ENCODE measurements around the gene OR5B2. TPM values are rescaled to one million over a fixed set of nuclear protein-coding genes. Genes with fewer than 3 reads are reported as not detected.

The OR5B2 gene
- total and polyA plus RNA-seq, 7 donors, result 0.36 TPM; not detected in 6

DNA sequence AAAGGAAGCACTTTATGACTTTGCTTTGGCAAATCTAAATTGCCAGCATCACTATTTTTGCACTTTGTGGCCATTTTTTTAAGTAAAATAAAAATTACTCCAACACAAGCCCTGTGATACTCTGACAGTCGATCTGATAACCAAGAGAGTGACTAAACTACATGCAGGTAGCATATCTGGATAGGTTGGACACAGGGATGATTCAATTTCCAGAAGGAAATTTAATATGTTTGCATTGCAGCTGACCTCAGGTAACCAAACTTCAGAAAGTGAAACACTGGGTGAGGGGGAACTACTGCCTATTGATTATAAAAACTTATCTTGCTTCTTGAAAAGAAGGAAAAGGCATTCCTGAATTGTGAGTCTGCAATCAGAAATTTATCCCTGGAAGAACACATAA, 35.2 kb downstream of the OR5B2 start:
- no peak for TF ChIP-seq POLR2AphosphoS5 (IDR thresholded peaks at IDR 0.05)
- TF ChIP-seq, protein P1, sequence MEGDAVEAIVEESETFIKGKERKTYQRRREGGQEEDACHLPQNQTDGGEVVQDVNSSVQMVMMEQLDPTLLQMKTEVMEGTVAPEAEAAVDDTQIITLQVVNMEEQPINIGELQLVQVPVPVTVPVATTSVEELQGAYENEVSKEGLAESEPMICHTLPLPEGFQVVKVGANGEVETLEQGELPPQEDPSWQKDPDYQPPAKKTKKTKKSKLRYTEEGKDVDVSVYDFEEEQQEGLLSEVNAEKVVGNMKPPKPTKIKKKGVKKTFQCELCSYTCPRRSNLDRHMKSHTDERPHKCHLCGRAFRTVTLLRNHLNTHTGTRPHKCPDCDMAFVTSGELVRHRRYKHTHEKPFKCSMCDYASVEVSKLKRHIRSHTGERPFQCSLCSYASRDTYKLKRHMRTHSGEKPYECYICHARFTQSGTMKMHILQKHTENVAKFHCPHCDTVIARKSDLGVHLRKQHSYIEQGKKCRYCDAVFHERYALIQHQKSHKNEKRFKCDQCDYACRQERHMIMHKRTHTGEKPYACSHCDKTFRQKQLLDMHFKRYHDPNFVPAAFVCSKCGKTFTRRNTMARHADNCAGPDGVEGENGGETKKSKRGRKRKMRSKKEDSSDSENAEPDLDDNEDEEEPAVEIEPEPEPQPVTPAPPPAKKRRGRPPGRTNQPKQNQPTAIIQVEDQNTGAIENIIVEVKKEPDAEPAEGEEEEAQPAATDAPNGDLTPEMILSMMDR (IDR thresholded peaks at IDR 0.05), result no peak
- TF ChIP-seq POLR2A (IDR thresholded peaks at IDR 0.05), result no peak
- no peak for TF ChIP-seq EP300 (IDR thresholded peaks at IDR 0.05)
- 17 to 48% methylated on average over 1 of the region's 1 CpG for WGBS, 2 donors
- Histone ChIP-seq H3K4me1 (no peaks in the 10 kb centered on the region), H3K27me3 (no peaks in the 10 kb centered on the region), H3K9me3 (peaks cover 0 to 5% (median 0%) of the 10 kb centered on the region in 4 donors), H3K27ac (no peak overlapping the region), H3K4me3 (no peak overlapping the region), H3K36me3 (no peaks in the 10 kb centered on the region)
- intact Hi-C loops (cut with DNase I), result no loop called here
- DNase-seq, result no peak

DNA sequence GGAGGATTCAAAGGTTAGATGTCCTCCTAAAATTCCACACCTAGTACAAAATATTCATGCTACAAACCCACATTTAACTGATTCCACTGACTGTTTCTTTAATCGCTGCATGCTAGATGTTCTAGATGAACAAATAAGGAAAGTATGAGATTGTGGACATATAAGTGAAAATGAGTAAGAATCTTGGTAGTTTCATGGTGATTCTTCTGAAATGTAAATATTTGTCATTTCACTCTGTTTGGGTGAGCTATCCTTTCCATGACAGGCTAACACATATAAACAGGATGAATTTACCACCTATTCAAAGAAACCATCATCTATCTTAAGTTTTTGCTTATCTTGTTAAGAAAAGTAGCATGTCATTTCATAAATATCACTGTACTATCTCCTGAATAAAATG, 36.0 kb downstream of the OR5B2 start:
- TF ChIP-seq POLR2A (IDR thresholded peaks at IDR 0.05), result no peak
- no peak for TF ChIP-seq EP300 (IDR thresholded peaks at IDR 0.05)
- TF ChIP-seq, protein P1 (IDR thresholded peaks at IDR 0.05), result no peak
- no peak for TF ChIP-seq POLR2AphosphoS5 (IDR thresholded peaks at IDR 0.05)
- Histone ChIP-seq H3K27ac (no peak overlapping the region), H3K4me1 (no peaks in the 10 kb centered on the region), H3K9me3 (peaks cover 0 to 5% (median 0%) of the 10 kb centered on the region in 4 donors), H3K4me3 (no peak overlapping the region), H3K36me3 (no peaks in the 10 kb centered on the region), H3K27me3 (no peaks in the 10 kb centered on the region)
- intact Hi-C loops (cut with DNase I), result no loop called here
- DNase-seq, result no peak
- 92 to 95% methylated on average over 1 of the region's 1 CpG for WGBS, 2 donors

DNA sequence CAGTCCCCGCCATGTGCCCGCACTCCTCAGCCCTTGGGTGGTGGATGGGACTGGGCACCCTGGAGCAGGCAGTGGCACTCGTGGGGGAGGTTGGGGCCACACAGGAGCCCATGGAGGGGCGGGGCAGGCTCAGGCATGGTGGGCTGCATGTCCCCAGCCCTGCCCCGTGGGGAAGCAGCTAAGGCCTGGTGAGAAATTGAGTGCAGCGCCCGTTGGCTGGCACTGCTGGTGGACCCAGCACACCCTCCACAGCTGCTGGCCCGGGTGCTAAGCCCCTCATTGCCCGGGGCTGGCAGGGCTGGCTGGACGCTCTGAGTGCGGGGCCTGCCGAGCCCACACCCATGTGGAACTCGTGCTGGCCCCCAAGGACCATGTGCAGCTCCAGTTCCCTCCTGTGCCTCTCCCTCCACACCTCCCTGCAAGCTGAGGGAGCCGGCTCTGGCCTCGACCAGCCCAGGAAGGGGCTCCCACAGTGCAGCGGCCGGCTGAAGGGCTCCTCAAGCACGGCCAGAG, 37.3 kb downstream of the OR5B2 start:
- TF ChIP-seq, protein P1 (IDR thresholded peaks at IDR 0.05), result no peak
- TF ChIP-seq EP300 (IDR thresholded peaks at IDR 0.05), result no peak
- no peak for TF ChIP-seq POLR2A (IDR thresholded peaks at IDR 0.05)
- TF ChIP-seq POLR2AphosphoS5 (IDR thresholded peaks at IDR 0.05), result no peak
- intact Hi-C loops (cut with DNase I), result no loop called here
- DNase-seq, result no peak
- Histone ChIP-seq H3K9me3 (peaks cover 0 to 5% (median 0%) of the 10 kb centered on the region in 4 donors), H3K4me1 (no peaks in the 10 kb centered on the region), H3K27me3 (no peaks in the 10 kb centered on the region), H3K36me3 (no peaks in the 10 kb centered on the region), H3K4me3 (no peak overlapping the region), H3K27ac (no peak overlapping the region)
- 85 to 89% methylated on average over 18 of the region's 18 CpGs for WGBS, 2 donors

Other genes with a start within 250 kb of the OR5B2 start
- gene OR9Q2, start 239.1 kb downstream of the OR5B2 start, total RNA-seq, result not detected
- gene OR9Q2, start 239.1 kb downstream of the OR5B2 start, polyA plus RNA-seq, result not detected
- gene OR1S2, start 224.0 kb downstream of the OR5B2 start, total RNA-seq, result not detected
- not detected for gene OR1S2, start 224.0 kb downstream of the OR5B2 start, polyA plus RNA-seq
- not detected for gene OR1S1, start 215.4 kb downstream of the OR5B2 start, total RNA-seq
- gene OR1S1, start 215.4 kb downstream of the OR5B2 start, polyA plus RNA-seq, result not detected
- not detected for gene OR10Q1, start 199.2 kb downstream of the OR5B2 start, total RNA-seq
- not detected for gene OR10Q1, start 199.2 kb downstream of the OR5B2 start, polyA plus RNA-seq
- gene OR10W1, start 159.9 kb downstream of the OR5B2 start, total RNA-seq, result not detected
- not detected for gene OR10W1, start 159.9 kb downstream of the OR5B2 start, polyA plus RNA-seq
- not detected for gene OR5B17, start 69.1 kb downstream of the OR5B2 start, total RNA-seq
- not detected for gene OR5B17, start 69.1 kb downstream of the OR5B2 start, polyA plus RNA-seq
- gene OR5B3, start 21.2 kb downstream of the OR5B2 start, total RNA-seq, result not detected
- gene OR5B3, start 21.2 kb downstream of the OR5B2 start, polyA plus RNA-seq, result not detected
- gene OR5B12, start 14.1 kb upstream of the OR5B2 start, total RNA-seq, result not detected
- gene OR5B12, start 14.1 kb upstream of the OR5B2 start, polyA plus RNA-seq, result not detected
- under 1 TPM in 1 of 4 donors, not detected in 3; 0.83 TPM for gene OR5B21, start 80.0 kb upstream of the OR5B2 start, total RNA-seq
- not detected for gene OR5B21, start 80.0 kb upstream of the OR5B2 start, polyA plus RNA-seq
- gene LPXN, start 147.7 kb upstream of the OR5B2 start, total RNA-seq, result 10 to 100 TPM in 1 of 4 donors, 1 to 10 TPM in 3; 4.8 to 11.4 (median 6.9) TPM
- gene LPXN, start 147.7 kb upstream of the OR5B2 start, polyA plus RNA-seq, result 10 to 100 TPM; 12.0 to 26.8 (median 13.6) TPM
- 10 to 100 TPM; 68.4 to 77.4 (median 74.0) TPM for gene ZFP91, start 150.9 kb upstream of the OR5B2 start, total RNA-seq
- 10 to 100 TPM; 31.6 to 43.2 (median 34.2) TPM for gene ZFP91, start 150.9 kb upstream of the OR5B2 start, polyA plus RNA-seq
- gene CNTF, start 194.5 kb upstream of the OR5B2 start, total RNA-seq, result 1 to 10 TPM; 1.2 to 1.8 (median 1.7) TPM
- under 1 TPM in 1 of 3 donors, not detected in 2; 0.87 TPM for gene CNTF, start 194.5 kb upstream of the OR5B2 start, polyA plus RNA-seq

Measured in sigmoid colon (tissue), 7 donors.